GM10248 (cell line): Measurements from ENCODE around the gene CSF1.

ENCODE experiments used
- CTCF ChIA-PET: fragments of 300-600 bp; sonication (Branson Sonifier 250); formaldehyde crosslinking; extraction: SDS; loops from one replicate; lab custom pipeline; 2021; ENCODE audit warnings: antibody characterized with exemption; lab: Yijun Ruan, JAX
- POLR2A ChIA-PET: fragments of 350-650 bp; sonication (Branson Sonifier 250); formaldehyde crosslinking; extraction: SDS; loops from one replicate; lab custom pipeline; 2020; ENCODE audit warnings: antibody characterized with exemption; lab: Yijun Ruan, JAX
- DNase-seq: peaks from one replicate; pipeline ENCODE4 v3.0.0; 2012; ENCODE audit errors: extremely low spot score
- TF ChIP-seq, protein P1 (sequence below): IDR thresholded peaks from 2 replicates; pipeline ENCODE4 v1.5.1; 2012; ENCODE audit warnings: mild to moderate bottlenecking, low read depth; ENCODE audit errors: extremely low read depth, missing control alignments, control extremely low read depth

The CSF1 gene

DNA sequence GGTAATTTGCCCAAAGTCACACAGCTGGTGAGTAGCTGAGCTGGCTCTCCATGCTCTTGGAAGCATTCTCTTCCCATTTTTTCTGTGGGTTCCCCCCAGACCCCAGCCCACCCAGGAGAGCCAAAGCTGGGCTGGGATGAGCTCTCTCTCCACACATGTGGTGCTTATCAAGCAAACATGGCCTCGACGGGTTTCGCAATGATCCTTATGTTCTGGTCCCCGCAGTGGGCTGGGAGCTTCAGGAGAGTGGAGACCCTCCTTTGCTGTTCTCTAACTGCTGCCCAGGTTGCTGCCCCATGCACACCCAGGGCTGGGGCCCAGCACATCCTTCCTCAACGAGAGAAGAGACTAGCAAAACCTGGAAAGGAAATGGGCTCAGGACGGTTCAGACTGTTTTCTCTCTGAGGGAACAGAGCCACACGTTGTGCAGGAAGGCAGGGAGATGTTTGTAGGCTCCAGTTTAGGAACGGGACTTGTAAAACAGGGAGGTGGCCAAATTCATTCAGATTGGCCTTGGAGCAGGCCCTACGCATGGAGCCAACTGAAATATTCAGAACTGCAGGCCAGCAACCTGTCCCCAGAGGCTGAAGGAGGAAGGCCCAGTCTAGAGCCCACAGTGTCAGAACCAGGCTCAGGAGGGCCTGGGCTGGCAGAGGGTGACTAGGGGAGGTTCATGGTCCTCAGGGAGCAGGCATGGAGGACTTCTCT, 27.2 kb upstream of the CSF1 start:
- ChIA-PET POLR2A (no interaction called here), CTCF (interaction anchor here (0.9 to 1.1 kb wide), 2 partner anchors 9 to 21 kb away, joined by 3 read pairs; no protein-coding TSS in a partner anchor)
- TF ChIP-seq, protein P1, sequence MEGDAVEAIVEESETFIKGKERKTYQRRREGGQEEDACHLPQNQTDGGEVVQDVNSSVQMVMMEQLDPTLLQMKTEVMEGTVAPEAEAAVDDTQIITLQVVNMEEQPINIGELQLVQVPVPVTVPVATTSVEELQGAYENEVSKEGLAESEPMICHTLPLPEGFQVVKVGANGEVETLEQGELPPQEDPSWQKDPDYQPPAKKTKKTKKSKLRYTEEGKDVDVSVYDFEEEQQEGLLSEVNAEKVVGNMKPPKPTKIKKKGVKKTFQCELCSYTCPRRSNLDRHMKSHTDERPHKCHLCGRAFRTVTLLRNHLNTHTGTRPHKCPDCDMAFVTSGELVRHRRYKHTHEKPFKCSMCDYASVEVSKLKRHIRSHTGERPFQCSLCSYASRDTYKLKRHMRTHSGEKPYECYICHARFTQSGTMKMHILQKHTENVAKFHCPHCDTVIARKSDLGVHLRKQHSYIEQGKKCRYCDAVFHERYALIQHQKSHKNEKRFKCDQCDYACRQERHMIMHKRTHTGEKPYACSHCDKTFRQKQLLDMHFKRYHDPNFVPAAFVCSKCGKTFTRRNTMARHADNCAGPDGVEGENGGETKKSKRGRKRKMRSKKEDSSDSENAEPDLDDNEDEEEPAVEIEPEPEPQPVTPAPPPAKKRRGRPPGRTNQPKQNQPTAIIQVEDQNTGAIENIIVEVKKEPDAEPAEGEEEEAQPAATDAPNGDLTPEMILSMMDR, result no peak
- DNase-seq, result no peak

GRCh38 chr1:109884242-109884891, 26.3 kb upstream of the CSF1 start:
- POLR2A ChIA-PET, result no interaction called here
- CTCF ChIA-PET, result no interaction called here
- TF ChIP-seq, protein P1, result no peak
- DNase-seq, result no peak

DNA sequence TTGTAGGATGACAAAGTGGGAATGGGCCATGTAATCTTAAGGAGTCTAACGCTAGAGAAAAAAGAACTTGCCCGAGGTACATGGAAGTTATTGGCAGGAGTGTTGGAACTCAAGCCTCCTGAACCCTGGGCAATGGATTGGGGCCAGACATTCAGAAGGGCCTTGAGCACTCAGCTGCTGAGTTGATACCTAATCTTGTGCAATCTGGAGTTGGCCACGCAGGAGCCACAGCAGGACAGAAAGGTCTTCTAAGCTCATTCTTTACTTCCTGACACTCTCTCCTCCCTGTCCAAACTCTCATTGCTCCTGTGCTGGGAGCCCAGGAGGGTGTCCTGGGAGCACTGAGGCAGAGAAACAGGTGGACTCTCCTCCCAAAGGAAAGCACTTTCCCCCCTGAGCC, 25.1 kb upstream of the CSF1 start:
- CTCF ChIA-PET, result interaction anchor here (1.9 kb wide), 1 partner anchor 109 kb away, joined by 3 read pairs; no protein-coding TSS in a partner anchor
- TF ChIP-seq, protein P1, result no peak
- POLR2A ChIA-PET, result no interaction called here
- no peak for DNase-seq

DNA sequence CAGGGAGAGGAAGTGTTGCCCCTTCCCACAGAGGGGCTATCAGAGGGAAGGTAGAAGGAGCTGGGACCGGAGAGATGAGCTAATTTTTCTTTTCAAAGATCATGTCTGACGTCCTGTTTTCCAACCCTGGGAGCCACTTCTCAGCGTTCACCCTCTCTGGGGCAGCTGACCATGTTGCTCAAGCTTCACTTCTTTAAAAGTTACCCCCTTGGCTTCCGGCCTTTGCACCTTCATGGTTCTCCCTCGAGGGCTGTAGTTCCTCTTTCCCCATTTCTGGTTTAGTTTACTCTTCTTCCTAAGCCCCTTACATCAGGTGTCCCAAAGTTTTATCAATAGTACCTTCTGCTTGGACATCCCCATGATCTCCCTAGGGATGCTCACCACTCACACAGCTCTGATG, 23.8 kb upstream of the CSF1 start:
- TF ChIP-seq, protein P1, result no peak
- POLR2A ChIA-PET, result no interaction called here
- DNase-seq, result peak; percentile 38
- CTCF ChIA-PET, result interaction anchor here (0.7 to 1.9 kb wide), 9 partner anchors 9 to 110 kb away, joined by 3 to 7 read pairs (median 3); partner anchors contain the start of gene AHCYL1

DNA sequence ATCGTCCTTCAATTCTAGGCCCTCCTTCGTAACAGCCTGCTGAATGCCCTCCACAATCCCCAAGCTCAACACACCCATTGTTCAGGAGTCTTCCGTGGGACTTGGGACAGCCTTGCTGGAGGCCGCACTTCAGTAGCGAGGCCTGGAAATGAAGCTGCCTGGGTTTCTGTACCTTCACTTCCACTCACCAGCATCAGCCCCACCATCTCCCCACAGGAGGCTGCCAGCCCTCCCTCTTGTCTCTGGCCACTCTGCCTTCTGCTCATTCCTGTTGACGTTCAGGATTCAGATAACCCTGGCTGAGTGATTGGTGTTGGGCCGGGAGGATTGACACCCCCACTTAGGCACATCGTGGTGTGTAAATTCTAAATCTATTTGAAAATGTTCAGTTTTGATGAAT, 23.4 kb upstream of the CSF1 start:
- TF ChIP-seq, protein P1, result no peak
- DNase-seq, result no peak
- CTCF ChIA-PET, result interaction anchor here (0.9 to 2.3 kb wide), 10 partner anchors 9 to 354 kb away, joined by 3 to 7 read pairs (median 3); no protein-coding TSS in a partner anchor
- POLR2A ChIA-PET, result no interaction called here

DNA sequence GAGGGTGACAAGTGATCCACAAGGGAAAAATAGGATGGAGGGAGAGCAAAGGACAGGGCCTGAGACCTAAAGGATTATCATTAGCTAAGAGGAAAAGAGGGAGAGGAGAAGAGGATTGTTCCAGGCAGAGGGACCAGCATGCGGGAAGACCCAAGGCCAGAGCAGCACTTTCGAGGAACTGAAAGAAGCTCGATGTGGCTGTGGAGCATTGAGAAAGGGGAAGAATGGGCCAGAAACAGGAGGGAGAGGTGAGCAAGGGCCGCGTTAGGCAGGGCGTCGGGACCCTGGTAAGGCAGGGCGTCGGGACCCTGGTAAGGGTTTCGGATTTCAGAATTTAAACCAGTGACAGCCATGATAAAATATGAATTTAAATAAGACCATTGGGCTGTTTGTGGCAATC, 22.8 kb upstream of the CSF1 start:
- no peak for DNase-seq
- ChIA-PET POLR2A (no interaction called here), CTCF (interaction anchor here (1.3 to 2.3 kb wide), 6 partner anchors 8 to 355 kb away, joined by 3 to 7 read pairs (median 4); no protein-coding TSS in a partner anchor)
- TF ChIP-seq, protein P1, result no peak
